GM12878 (cell line): ENCODE results near the gene TRIM16. TPM values are rescaled to one million over a fixed set of nuclear protein-coding genes. Genes with fewer than 3 reads are reported as not detected.
"Not testable (repeated sequence)": the region's sequence is repeated elsewhere in the genome, so short reads cannot be mapped to it uniquely, and the experiment has no call there.

ENCODE experiments used
- ATAC-seq: fragments of 200-7000 bp; cut with Tn5 transposase; 3 replicates; pipeline ENCODE4 v1.9.1; 2020; ENCODE audit warnings: mild to moderate bottlenecking, moderate library complexity
- BruUV-seq: library from RNA; stranded (reverse); fragments of 400-500 nt; replicated peaks from 2 replicates; lab custom pipeline; 2021; lab: Mats Ljungman, UMichigan
- CTCF ChIA-PET: fragments of 300-600 bp; sonication (Branson Sonifier 250); formaldehyde crosslinking; extraction: SDS; loops from one replicate; lab custom pipeline; 2021; ENCODE audit warnings: inconsistent platforms; lab: Yijun Ruan, JAX
- POLR2A ChIA-PET: fragments of 350-600 bp; formaldehyde crosslinking; extraction: SDS; loops from one replicate; lab custom pipeline; 2021; ENCODE audit warnings: inconsistent platforms; lab: Charles Lee
- RAD21 ChIA-PET: fragments of 300-600 bp; sonication (Branson Sonifier 250); formaldehyde crosslinking; loops from one replicate; lab custom pipeline; 2023; ENCODE audit warnings: antibody characterized with exemption; ENCODE audit not compliant: unreplicated experiment; lab: Charles Lee
- SMC1A ChIA-PET: fragments of 300-600 bp; sonication (Branson Sonifier 250); formaldehyde crosslinking; loops from one replicate; lab custom pipeline; 2023; ENCODE audit not compliant: unreplicated experiment, uncharacterized antibody; lab: Charles Lee
- DNase-seq: peaks from one replicate; pipeline ENCODE4 v3.0.0-alpha.2; 2011; ENCODE audit warnings: low read depth, low spot score
- FAIRE-seq: peaks from 3 replicates; lab custom pipeline; 2011; peaks lifted over from hg19 to GRCh38; lab: Jason Lieb, UNC
- H2AFZ ChIP-seq: 2 replicates; pipeline ENCODE4 v1.6.0; 2011; ENCODE audit warnings: low read depth, low read length, control low read depth; ENCODE audit not compliant: control insufficient read depth
- H3K27ac ChIP-seq: 2 replicates; pipeline ENCODE4 v1.5.1; 2011; ENCODE audit warnings: control low read depth; ENCODE audit not compliant: control insufficient read depth, insufficient read depth
- H3K27me3 ChIP-seq, 2 experiments: replicated peaks in 1 of 2; 2 replicates each; pipeline versions ENCODE4 v1.6.0 to v1.6.1; 2011; ENCODE audit warnings: low read length in 1 of 2; ENCODE audit not compliant: control insufficient read depth in 2 of 2, insufficient read depth in 2 of 2
- H3K36me3 ChIP-seq, 2 experiments: 2 replicates each; pipeline ENCODE4 v1.5.1; 2011; ENCODE audit warnings: low read length in 1 of 2; ENCODE audit not compliant: control insufficient read depth in 2 of 2, insufficient read depth in 2 of 2
- H3K4me1 ChIP-seq: 2 replicates; pipeline ENCODE4 v1.6.1; 2011; ENCODE audit warnings: mild to moderate bottlenecking, low read length, moderate library complexity, mixed read lengths; ENCODE audit not compliant: control insufficient read depth, insufficient read depth
- H3K4me2 ChIP-seq: 2 replicates; pipeline ENCODE4 v1.6.0; 2011; ENCODE audit warnings: control low read depth; ENCODE audit not compliant: control insufficient read depth, insufficient read depth
- H3K4me3 ChIP-seq: fragments of 200-600 bp; sonication (generic); 2 replicates; pipeline ENCODE4 v1.5.1; 2016
- H3K79me2 ChIP-seq: 2 replicates; pipeline ENCODE4 v1.6.0; 2011; ENCODE audit warnings: low read length; ENCODE audit not compliant: control insufficient read depth, insufficient read depth
- H3K9ac ChIP-seq: 2 replicates; pipeline ENCODE4 v1.8.0; 2011; ENCODE audit warnings: low read length, control low read depth, mixed read lengths; ENCODE audit not compliant: control insufficient read depth, insufficient read depth
- H3K9me3 ChIP-seq: replicated peaks from 3 replicates; pipeline ENCODE4 v1.5.1; 2011; ENCODE audit warnings: mild to moderate bottlenecking, low read length; ENCODE audit not compliant: control insufficient read depth, insufficient read depth
- H4K20me1 ChIP-seq: 2 replicates; pipeline ENCODE4 v1.6.0; 2011; ENCODE audit not compliant: control insufficient read depth, insufficient read depth
- WGBS: methylation state at CpG from one replicate; pipeline ENCODE4 v1.1.6; 2016; ENCODE audit warnings: low lambda C conversion rate; ENCODE audit not compliant: insufficient replicate concordance, insufficient coverage; ENCODE audit errors: missing lambda C conversion rate; 5-methylcytosine and 5-hydroxymethylcytosine counted together
- in situ Hi-C: fragments of 300-500 bp; cut with MboI; formaldehyde crosslinking; loops from 9 replicates; pipeline ENCODE4 v1.14.3; 2018; ENCODE audit warnings: mixed read lengths
- intact Hi-C: fragments of 100-400 bp; cut with micrococcal nuclease; formaldehyde crosslinking; loops from one replicate; pipeline ENCODE4 v1.14.2; 2022; ENCODE audit not compliant: unreplicated experiment
- polyA plus RNA-seq, 11 experiments: library from polyadenylated mRNA; depleted of rRNA in 4 of 11; unstranded in 6 of 11; stranded (reverse) in 5 of 11; fragments of >200 nt; fragmentation: Nextera tagmentation in 4 of 11; fragmentation: Illumina TruSeq in 1 of 11; extraction: Ambion mirVana in 4 of 11; extraction: Trizol in 1 of 11; gene quantifications; 1 replicate in 1 of 11; 2 replicates in 10 of 11; pipeline versions ENCODE4 v1.2.1 to v1.2.3, GENCODE V29; 2011 to 2016; ENCODE audit warnings: inconsistent platforms in 2 of 11, missing spikeins in 2 of 11, low read depth in 1 of 11
- small RNA-seq: library from RNA; depleted of rRNA; stranded (forward); fragments of <200 nt; gene quantifications from one replicate; pipeline ENCODE3, GENCODE V24; 2014
- total RNA-seq, 4 experiments: library from RNA; depleted of rRNA in 3 of 4; stranded (reverse); fragments of >200 nt in 3 of 4; fragmentation: Illumina TruSeq in 1 of 4; extraction: Trizol in 1 of 4; gene quantifications; 2 replicates each; pipeline versions ENCODE4 v1.2.1 to v1.2.3, GENCODE V29; 2013 to 2021

TRIM16 gene
- total and polyA plus RNA-seq, 10 of the 15 experiments (the other 5 are each of a cell fraction or from before 2014, with no cell fraction given) = 2.6 to 11.9 (median 9.9) TPM

- BruUV-seq, POLR2A ChIA-PET, CTCF ChIA-PET, H3K36me3 ChIP-seq, H3K4me3 ChIP-seq, DNase-seq, H3K27me3 ChIP-seq, H3K9ac ChIP-seq, H2AFZ ChIP-seq, FAIRE-seq, H3K79me2 ChIP-seq, H3K27ac ChIP-seq, in situ Hi-C loops, H3K4me2 ChIP-seq, RAD21 ChIA-PET, H4K20me1 ChIP-seq, ATAC-seq, intact Hi-C loops, H3K4me1 ChIP-seq, SMC1A ChIA-PET, H3K9me3 ChIP-seq: not testable (repeated sequence)
- WGBS = 27% methylated on average over 3 of the region's 5 CpGs
Measured at GRCh38 chr17:15583313-15583712, 100.8 kb downstream of the TRIM16 start.

- POLR2A ChIA-PET, H3K79me2 ChIP-seq, H3K9ac ChIP-seq, ATAC-seq, H3K4me1 ChIP-seq, FAIRE-seq, H3K36me3 ChIP-seq, in situ Hi-C loops, BruUV-seq, H2AFZ ChIP-seq, H3K4me2 ChIP-seq, intact Hi-C loops, H3K27ac ChIP-seq, H3K4me3 ChIP-seq, H3K27me3 ChIP-seq, RAD21 ChIA-PET, CTCF ChIA-PET, SMC1A ChIA-PET, H4K20me1 ChIP-seq, H3K9me3 ChIP-seq, DNase-seq: not testable (repeated sequence)
- WGBS = 93% methylated on average over 3 of the region's 4 CpGs
Measured at GRCh38 chr17:15581462-15581861, 102.6 kb downstream of the TRIM16 start.

Small RNA genes within 50 kb of the gene (small RNA-seq; reads per million reads assigned to genes)
- gene AC005838.1 (not detected), gene ZNF29P (not detected)

Other genes with a start within 250 kb of the TRIM16 start
- gene CDRT4, start 216.7 kb downstream of the TRIM16 start, total RNA-seq (2014; rRNA removed) = 0.51 TPM in 1 of 2 replicates, not detected in the other
- gene CDRT4, start 216.7 kb downstream of the TRIM16 start, total RNA-seq (2014; rRNA removed; fragmentation: Illumina TruSeq; extraction: Trizol) = 0.45 and 0.46 TPM in 2 replicates
- gene CDRT4, start 216.7 kb downstream of the TRIM16 start, total RNA-seq (2021) = 0.40 and 0.72 TPM in 2 replicates
- not detected in 2 replicates for gene CDRT4, start 216.7 kb downstream of the TRIM16 start, polyA plus RNA-seq (2011; rRNA removed)
- 0.62 and 1.1 TPM in 2 replicates for gene CDRT4, start 216.7 kb downstream of the TRIM16 start, polyA plus RNA-seq (2014; fragmentation: Illumina TruSeq; extraction: Trizol)
- under 1 TPM; 0.11 to 0.19 TPM for gene CDRT4, start 216.7 kb downstream of the TRIM16 start, polyA plus RNA-seq (2014; fragmentation: Nextera tagmentation; extraction: Ambion mirVana)
- gene CDRT4, start 216.7 kb downstream of the TRIM16 start, polyA plus RNA-seq (2014; rRNA removed) = 1.0 and 1.3 TPM in 2 replicates
- not detected for gene CDRT4, start 216.7 kb downstream of the TRIM16 start, polyA plus RNA-seq (2016; fragmentation: Nextera tagmentation; extraction: Ambion mirVana)
- 3.5 and 4.1 TPM in 2 replicates for gene TVP23C, start 120.8 kb downstream of the TRIM16 start, total RNA-seq (2014; rRNA removed)
- gene TVP23C, start 120.8 kb downstream of the TRIM16 start, total RNA-seq (2014; rRNA removed; fragmentation: Illumina TruSeq; extraction: Trizol) = 4.8 and 6.1 TPM in 2 replicates
- 1.9 and 3.8 TPM in 2 replicates for gene TVP23C, start 120.8 kb downstream of the TRIM16 start, total RNA-seq (2021)
- 0.42 and 1.5 TPM in 2 replicates for gene TVP23C, start 120.8 kb downstream of the TRIM16 start, polyA plus RNA-seq (2011; rRNA removed)
- 1.4 and 1.8 TPM in 2 replicates for gene TVP23C, start 120.8 kb downstream of the TRIM16 start, polyA plus RNA-seq (2014; fragmentation: Illumina TruSeq; extraction: Trizol)
- 1 to 10 TPM; 1.8 TPM for gene TVP23C, start 120.8 kb downstream of the TRIM16 start, polyA plus RNA-seq (2014; fragmentation: Nextera tagmentation; extraction: Ambion mirVana)
- 2.4 and 2.7 TPM in 2 replicates for gene TVP23C, start 120.8 kb downstream of the TRIM16 start, polyA plus RNA-seq (2014; rRNA removed)
- 1 to 10 TPM; 3.1 to 5.0 TPM for gene TVP23C, start 120.8 kb downstream of the TRIM16 start, polyA plus RNA-seq (2016; fragmentation: Nextera tagmentation; extraction: Ambion mirVana)
- 0.11 and 0.22 TPM in 2 replicates for gene FBXW10B, start 64.6 kb downstream of the TRIM16 start, total RNA-seq (2014; rRNA removed)
- gene FBXW10B, start 64.6 kb downstream of the TRIM16 start, total RNA-seq (2014; rRNA removed; fragmentation: Illumina TruSeq; extraction: Trizol) = not detected in 2 replicates
- gene FBXW10B, start 64.6 kb downstream of the TRIM16 start, total RNA-seq (2021) = not detected in 2 replicates
- gene FBXW10B, start 64.6 kb downstream of the TRIM16 start, polyA plus RNA-seq (2011; rRNA removed) = 0.10 and 0.19 TPM in 2 replicates
- gene FBXW10B, start 64.6 kb downstream of the TRIM16 start, polyA plus RNA-seq (2014; fragmentation: Illumina TruSeq; extraction: Trizol) = 0.04 TPM in 1 of 2 replicates, not detected in the other
- gene FBXW10B, start 64.6 kb downstream of the TRIM16 start, polyA plus RNA-seq (2014; fragmentation: Nextera tagmentation; extraction: Ambion mirVana) = not detected
- gene FBXW10B, start 64.6 kb downstream of the TRIM16 start, polyA plus RNA-seq (2014; rRNA removed) = not detected in 2 replicates
- gene FBXW10B, start 64.6 kb downstream of the TRIM16 start, polyA plus RNA-seq (2016; fragmentation: Nextera tagmentation; extraction: Ambion mirVana) = under 1 TPM; 0.10 to 0.16 TPM
- gene ZNF286A, start 15.4 kb upstream of the TRIM16 start, total RNA-seq (2014; rRNA removed) = 19.3 and 22.8 TPM in 2 replicates
- 27.5 and 31.2 TPM in 2 replicates for gene ZNF286A, start 15.4 kb upstream of the TRIM16 start, total RNA-seq (2014; rRNA removed; fragmentation: Illumina TruSeq; extraction: Trizol)
- gene ZNF286A, start 15.4 kb upstream of the TRIM16 start, total RNA-seq (2021) = 20.1 and 23.7 TPM in 2 replicates
- gene ZNF286A, start 15.4 kb upstream of the TRIM16 start, polyA plus RNA-seq (2011; rRNA removed) = 17.0 and 24.2 TPM in 2 replicates
- 25.5 and 29.9 TPM in 2 replicates for gene ZNF286A, start 15.4 kb upstream of the TRIM16 start, polyA plus RNA-seq (2014; fragmentation: Illumina TruSeq; extraction: Trizol)
- gene ZNF286A, start 15.4 kb upstream of the TRIM16 start, polyA plus RNA-seq (2014; fragmentation: Nextera tagmentation; extraction: Ambion mirVana) = 10 to 100 TPM in 1 of 2 experiments, 1 to 10 TPM in 1; 8.1 to 12.1 TPM
- gene ZNF286A, start 15.4 kb upstream of the TRIM16 start, polyA plus RNA-seq (2014; rRNA removed) = 8.5 and 19.8 TPM in 2 replicates
- 10 to 100 TPM; 12.8 to 14.8 TPM for gene ZNF286A, start 15.4 kb upstream of the TRIM16 start, polyA plus RNA-seq (2016; fragmentation: Nextera tagmentation; extraction: Ambion mirVana)
- not detected in 2 replicates for gene TBC1D26, start 48.0 kb upstream of the TRIM16 start, total RNA-seq (2014; rRNA removed)
- gene TBC1D26, start 48.0 kb upstream of the TRIM16 start, total RNA-seq (2014; rRNA removed; fragmentation: Illumina TruSeq; extraction: Trizol) = not detected in 2 replicates
- not detected in 2 replicates for gene TBC1D26, start 48.0 kb upstream of the TRIM16 start, total RNA-seq (2021)
- 0.07 and 0.17 TPM in 2 replicates for gene TBC1D26, start 48.0 kb upstream of the TRIM16 start, polyA plus RNA-seq (2011; rRNA removed)
- not detected in 2 replicates for gene TBC1D26, start 48.0 kb upstream of the TRIM16 start, polyA plus RNA-seq (2014; fragmentation: Illumina TruSeq; extraction: Trizol)
- gene TBC1D26, start 48.0 kb upstream of the TRIM16 start, polyA plus RNA-seq (2014; fragmentation: Nextera tagmentation; extraction: Ambion mirVana) = not detected
- gene TBC1D26, start 48.0 kb upstream of the TRIM16 start, polyA plus RNA-seq (2014; rRNA removed) = 0.05 TPM in 1 of 2 replicates, not detected in the other
- gene TBC1D26, start 48.0 kb upstream of the TRIM16 start, polyA plus RNA-seq (2016; fragmentation: Nextera tagmentation; extraction: Ambion mirVana) = under 1 TPM in 1 of 2 experiments, not detected in 1; 0.10 TPM